Omental fat pad (tissue), 4 donors: ENCODE measurements around the gene MUC4. TPM values are rescaled to one million over a fixed set of nuclear protein-coding genes. Genes with fewer than 3 reads are reported as not detected.
"Not testable (repeated sequence)": the region's sequence is repeated elsewhere in the genome, so short reads cannot be mapped to it uniquely, and the experiment has no call there.

Source experiments
- ATAC-seq: fragments of 150-250 bp; one replicate; pipeline ENCODE4 v1.9.1; 2016; ENCODE audit warnings: mild to moderate bottlenecking, moderate library complexity; ENCODE audit not compliant: low FRiP score
- DNase-seq: peaks from one replicate; pipeline ENCODE4 v3.0.0-alpha.2; 2019; ENCODE audit warnings: low spot score
- CTCF ChIP-seq, 3 donors: fragments of 450-650 bp; IDR thresholded peaks; one replicate each; pipeline ENCODE4 v1.5.1; 2016 to 2017; ENCODE audit warnings: antibody characterized with exemption in 3 of 3, mild to moderate bottlenecking in 3 of 3, moderate library complexity in 2 of 3
- total RNA-seq, 4 donors: library from RNA; depleted of rRNA; stranded (reverse); fragments of >200 nt; gene quantifications; one replicate each; pipeline ENCODE4 v1.1.0, GENCODE V29; 2016

MUC4 gene
- total RNA-seq, 4 donors from 2014 or later: 0.09 TPM; not detected in 3

GRCh38 chr3:195834675-195835583, 23.2 kb upstream of the MUC4 start:
- no peak for DNase-seq
- TF ChIP-seq CTCF (IDR thresholded peaks at IDR 0.05): no peak
- no peak for ATAC-seq

- DNase-seq (no peak), ATAC-seq (no peak)
- TF ChIP-seq CTCF (IDR thresholded peaks at IDR 0.05): no peak
These were observed 18.1 kb upstream of the MUC4 start for GRCh38 chr3:195829897-195830254.

DNA sequence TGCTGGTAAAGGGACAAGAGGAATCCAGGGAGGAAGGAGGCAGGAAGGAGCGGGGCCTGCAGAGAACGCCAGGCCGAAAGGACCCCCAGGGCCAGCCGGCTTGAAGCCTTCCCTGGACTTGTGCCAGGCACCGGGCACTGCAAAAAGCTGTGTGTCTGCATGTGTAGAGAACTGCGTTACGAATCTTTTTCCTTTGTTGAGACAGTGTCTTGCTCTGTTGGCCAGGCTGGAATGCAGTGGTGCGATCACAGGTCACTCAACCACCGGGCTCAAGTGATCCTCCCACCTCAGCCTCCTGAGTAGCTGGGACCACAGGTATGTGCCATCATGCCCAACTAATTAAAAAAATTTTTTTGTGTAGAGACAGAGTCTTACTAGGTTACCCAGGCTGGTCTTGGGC, 17.0 kb upstream of the MUC4 start:
- no peak for TF ChIP-seq CTCF (IDR thresholded peaks at IDR 0.05)
- ATAC-seq (no peak), DNase-seq (no peak)

- TF ChIP-seq CTCF (IDR thresholded peaks at IDR 0.05): no peak
- ATAC-seq (no peak), DNase-seq (no peak)
These were observed 14.4 kb upstream of the MUC4 start for GRCh38 chr3:195825857-195826804.

GRCh38 chr3:195825191-195825588, 13.5 kb upstream of the MUC4 start:
- ATAC-seq (no peak), DNase-seq (no peak)
- no peak for TF ChIP-seq CTCF (IDR thresholded peaks at IDR 0.05)

- ATAC-seq, DNase-seq: not testable (repeated sequence)
These were observed 12.9 kb upstream of the MUC4 start for GRCh38 chr3:195824425-195825190.

- DNase-seq: no peak
- no peak for ATAC-seq
- TF ChIP-seq CTCF (IDR thresholded peaks at IDR 0.05): no peak
These were observed 12.3 kb upstream of the MUC4 start for GRCh38 chr3:195823999-195824398.
